Bone marrow (tissue), 2 donors: ENCODE measurements around the gene PSAPL1.

Experiments used
- DNase-seq, 2 donors: peaks; one replicate each; lab custom pipeline; 2025; lab: John Stamatoyannopoulos, UW

PSAPL1 gene

GRCh38 chr4:7418131-7418943, 16.4 kb downstream of the PSAPL1 start:
- no peak for DNase-seq

- DNase-seq: no peak
Observed at GRCh38 chr4:7417639-7418038, 17.1 kb downstream of the PSAPL1 start.

GRCh38 chr4:7416745-7417432, 17.8 kb downstream of the PSAPL1 start:
- DNase-seq: no peak

GRCh38 chr4:7415927-7416686, 18.6 kb downstream of the PSAPL1 start:
- DNase-seq: no peak

GRCh38 chr4:7414736-7415510, 19.8 kb downstream of the PSAPL1 start:
- no peak for DNase-seq

GRCh38 chr4:7414046-7414445, 20.7 kb downstream of the PSAPL1 start:
- no peak for DNase-seq

GRCh38 chr4:7412554-7412912, 22.2 kb downstream of the PSAPL1 start:
- DNase-seq: no peak

GRCh38 chr4:7411896-7412553, 22.7 kb downstream of the PSAPL1 start:
- DNase-seq: no peak

- DNase-seq: no peak
Observed at GRCh38 chr4:7411491-7411890, 23.2 kb downstream of the PSAPL1 start.

GRCh38 chr4:7410446-7410845, 24.3 kb downstream of the PSAPL1 start:
- DNase-seq: no peak

- no peak for DNase-seq
Observed at GRCh38 chr4:7408166-7408565, 26.6 kb downstream of the PSAPL1 start.

- no peak for DNase-seq
Observed at GRCh38 chr4:7403001-7403400, 31.7 kb downstream of the PSAPL1 start.

- DNase-seq: no peak
Observed at GRCh38 chr4:7402526-7402925, 32.2 kb downstream of the PSAPL1 start.

- no peak for DNase-seq
Observed at GRCh38 chr4:7400671-7401298, 33.9 kb downstream of the PSAPL1 start.

- no peak for DNase-seq
Observed at GRCh38 chr4:7399440-7400234, 35.1 kb downstream of the PSAPL1 start.

- DNase-seq: no peak
Observed at GRCh38 chr4:7398788-7399439, 35.8 kb downstream of the PSAPL1 start.

GRCh38 chr4:7398104-7398423, 36.7 kb downstream of the PSAPL1 start:
- no peak for DNase-seq

- no peak for DNase-seq
Observed at GRCh38 chr4:7397206-7398103, 37.3 kb downstream of the PSAPL1 start.
